Endothelial cell of umbilical vein (primary cell): ENCODE measurements around the gene ATP1A4. TPM values are rescaled to one million over a fixed set of nuclear protein-coding genes. Genes with fewer than 3 reads are reported as not detected.

Source experiments
- BruUV-seq: library from RNA; stranded (reverse); fragments of 400-500 nt; replicated peaks from 2 replicates; lab custom pipeline; 2021; lab: Mats Ljungman, UMichigan
- CTCF ChIA-PET: fragments of 300-600, 350-600 bp; sonication (Branson Sonifier 250); formaldehyde crosslinking; loops from one replicate; lab custom pipeline; 2021; ENCODE audit warnings: antibody characterized with exemption, inconsistent platforms; lab: Charles Lee
- POLR2A ChIA-PET: fragments of 300-600, 350-600 bp; sonication (Branson Sonifier 250); formaldehyde crosslinking; loops from one replicate; lab custom pipeline; 2021; ENCODE audit warnings: antibody characterized with exemption, inconsistent platforms; lab: Charles Lee
- DNase-seq: peaks from one replicate; pipeline ENCODE4 v3.0.0-alpha.2; 2011; ENCODE audit warnings: low read depth, low spot score
- FAIRE-seq: peaks from 2 replicates; lab custom pipeline; 2011; peaks lifted over from hg19 to GRCh38; lab: Jason Lieb, UNC
- H2AFZ ChIP-seq: 2 replicates; pipeline ENCODE4 v1.6.0; 2012; ENCODE audit warnings: low read depth, low read length, control low read depth, inconsistent platforms
- H3K27ac ChIP-seq: 2 replicates; pipeline ENCODE4 v1.5.1; 2011; ENCODE audit warnings: low read depth, mild to moderate bottlenecking, control low read depth, low read length, moderate library complexity; ENCODE audit not compliant: insufficient read depth
- H3K27me3 ChIP-seq, 2 experiments: 2 replicates each; pipeline versions ENCODE4 v1.6.0 to v1.6.1; 2011; ENCODE audit warnings: low read length in 2 of 2, mixed read lengths in 1 of 2; ENCODE audit not compliant: control insufficient read depth in 2 of 2, insufficient read depth in 2 of 2
- H3K36me3 ChIP-seq, 2 experiments: 2 replicates in 1 of 2; 3 replicates in 1 of 2; pipeline ENCODE4 v1.5.1; 2011; ENCODE audit warnings: low read length in 2 of 2, mild to moderate bottlenecking in 1 of 2, moderate library complexity in 1 of 2; ENCODE audit not compliant: control insufficient read depth in 2 of 2, insufficient read depth in 2 of 2; ENCODE audit errors: extremely low read depth in 1 of 2
- H3K4me1 ChIP-seq: 3 replicates; pipeline ENCODE4 v1.5.1; 2011; ENCODE audit warnings: mild to moderate bottlenecking, low read length; ENCODE audit not compliant: control insufficient read depth, insufficient read depth; ENCODE audit errors: extremely low read depth
- H3K4me2 ChIP-seq: 2 replicates; pipeline ENCODE4 v1.6.1; 2011; ENCODE audit warnings: low read length, control low read depth, mixed read lengths; ENCODE audit not compliant: insufficient read depth
- H3K4me3 ChIP-seq, 3 experiments: fragments of 200-600 bp in 1 of 3; sonication (generic), shearing (Covaris generic) in 1 of 3; replicated peaks in 1 of 3; 2 replicates each; pipeline ENCODE4 v1.5.1; 2011 to 2016; ENCODE audit warnings: control low read depth in 3 of 3, low read length in 3 of 3, mild to moderate bottlenecking in 2 of 3, inconsistent platforms in 1 of 3, low read depth in 1 of 3, moderate library complexity in 1 of 3; ENCODE audit not compliant: insufficient read depth in 1 of 3
- H3K79me2 ChIP-seq: 2 replicates; pipeline ENCODE4 v1.6.0; 2012; ENCODE audit warnings: low read length, inconsistent platforms; ENCODE audit not compliant: control insufficient read depth, insufficient read depth
- H3K9ac ChIP-seq: replicated peaks from 2 replicates; pipeline ENCODE3; 2011; ENCODE audit warnings: low read length, control low read depth; ENCODE audit not compliant: insufficient read depth; ENCODE audit errors: extremely low read depth
- H3K9me1 ChIP-seq: replicated peaks from 3 replicates; pipeline ENCODE4 v1.6.0; 2011; ENCODE audit warnings: mild to moderate bottlenecking, low read length; ENCODE audit not compliant: control insufficient read depth, insufficient read depth; ENCODE audit errors: extremely low read depth
- H3K9me3 ChIP-seq: replicated peaks from 2 replicates; pipeline ENCODE4 v1.5.1; 2012; ENCODE audit warnings: low read length, inconsistent platforms; ENCODE audit not compliant: control insufficient read depth, insufficient read depth
- H4K20me1 ChIP-seq: replicated peaks from 2 replicates; pipeline ENCODE3; 2011; ENCODE audit warnings: mild to moderate bottlenecking, low read length; ENCODE audit not compliant: control insufficient read depth, insufficient read depth; ENCODE audit errors: extremely low read depth
- CTCF ChIP-seq, 2 donors: IDR thresholded peaks; 1 replicate in 1 of 2; 2 replicates in 1 of 2; pipeline ENCODE4 v1.5.1; 2011; ENCODE audit warnings: low read length in 2 of 2, mild to moderate bottlenecking in 2 of 2, moderate library complexity in 2 of 2, control low read depth in 1 of 2, inconsistent platforms in 1 of 2, low read depth in 1 of 2; ENCODE audit not compliant: insufficient read depth in 1 of 2; ENCODE audit errors: extremely low read depth in 1 of 2
- EZH2 ChIP-seq: IDR thresholded peaks from 2 replicates; pipeline ENCODE4 v1.6.1; 2012; ENCODE audit warnings: borderline replicate concordance, low read depth, mild to moderate bottlenecking, moderate library complexity, low read length, inconsistent platforms; ENCODE audit not compliant: severe bottlenecking
- FOS ChIP-seq: IDR thresholded peaks from 2 replicates; pipeline ENCODE4 v1.6.1; 2011; ENCODE audit warnings: mild to moderate bottlenecking, low read length, moderate library complexity, borderline replicate concordance; ENCODE audit not compliant: insufficient read depth
- GATA2 ChIP-seq: IDR thresholded peaks from 2 replicates; pipeline ENCODE4 v1.7.0; 2011; ENCODE audit warnings: low read depth, mild to moderate bottlenecking, moderate library complexity, mixed read lengths, low read length; ENCODE audit not compliant: insufficient read length, insufficient read depth
- JUN ChIP-seq: IDR thresholded peaks from 2 replicates; pipeline ENCODE4 v1.6.1; 2011; ENCODE audit warnings: borderline replicate concordance, low read depth; ENCODE audit not compliant: insufficient read length, insufficient read depth
- MYC ChIP-seq: IDR thresholded peaks from one replicate; pipeline ENCODE4 v1.6.1; 2011; ENCODE audit warnings: mild to moderate bottlenecking, low read depth, low read length
- POLR2A ChIP-seq: IDR thresholded peaks from 2 replicates; pipeline ENCODE4 v1.6.1; 2012; ENCODE audit warnings: low read depth, mild to moderate bottlenecking, control low read depth, low read length
- POLR2AphosphoS5 ChIP-seq: IDR thresholded peaks from 2 replicates; pipeline ENCODE4 v1.6.1; 2012; ENCODE audit warnings: low read depth, mild to moderate bottlenecking, control low read depth, low read length, moderate library complexity; ENCODE audit not compliant: insufficient read depth
- dilution Hi-C: fragments of 300-500 bp; cut with MboI; formaldehyde crosslinking; loops from one replicate; pipeline ENCODE4 v1.15.0; 2019; ENCODE audit warnings: low sequenced_read_pairs; ENCODE audit not compliant: extremely low pct_ligation_motif_present
- intact Hi-C: fragments of 100-400 bp; cut with micrococcal nuclease; formaldehyde crosslinking; loops from one replicate; pipeline ENCODE4 v1.10.0; 2022
- polyA plus RNA-seq, 4 experiments: library from polyadenylated mRNA; depleted of rRNA in 3 of 4; stranded (reverse) in 3 of 4; unstranded in 1 of 4; fragments of >200 nt; gene quantifications; 2 replicates each; pipeline versions ENCODE4 v1.2.1 to v1.2.3, GENCODE V29; 2011 to 2012; ENCODE audit warnings: missing spikeins in 1 of 4
- total RNA-seq: library from RNA; stranded (reverse); gene quantifications from 2 replicates; pipeline ENCODE4 v1.2.3, GENCODE V29; 2021
- TF ChIP-seq, protein P1 (sequence below): IDR thresholded peaks from 2 replicates; pipeline ENCODE4 v1.6.1; 2011; ENCODE audit not compliant: insufficient read depth, insufficient read length

ATP1A4 gene
- total and polyA plus RNA-seq, 2 donors (not counting 3 experiments of a cell fraction or from before 2014, with no cell fraction given): not detected

DNA sequence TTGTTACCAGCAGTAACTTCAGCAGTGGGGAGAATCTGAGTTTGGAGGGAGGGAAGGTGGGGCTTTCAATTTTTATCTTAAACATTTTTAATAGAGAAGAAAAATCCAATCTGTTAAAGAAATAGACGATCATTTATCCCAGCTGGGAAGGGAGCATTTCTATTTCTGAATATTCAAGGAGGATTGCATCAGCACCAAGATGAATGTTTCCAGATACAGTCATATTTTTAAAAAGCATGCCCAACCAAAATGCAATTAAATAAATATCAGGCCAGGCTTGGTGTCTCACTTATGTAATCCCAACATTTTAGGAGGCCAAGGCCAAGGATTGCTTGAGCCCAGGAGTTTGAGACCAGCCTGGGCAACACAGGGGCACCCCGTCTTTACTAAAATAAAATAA lies 1.7 kb upstream of the ATP1A4 start:
- H4K20me1 ChIP-seq: no peaks in the 10 kb centered on the region
- no peak overlapping the region for H3K9ac ChIP-seq
- ChIA-PET POLR2A (no interaction called here), CTCF (interaction anchor here (0.6 to 1.5 kb wide), 5 partner anchors 9 to 102 kb away, joined by 3 to 5 read pairs (median 3); no protein-coding TSS in a partner anchor)
- H3K9me1 ChIP-seq: no peaks in the 10 kb centered on the region
- no peaks in the 10 kb centered on the region for H3K9me3 ChIP-seq
- BruUV-seq: no TSS peak
- intact Hi-C loops: no loop called here
- no peak for TF ChIP-seq MYC
- TF ChIP-seq CTCF (IDR thresholded peaks at IDR 0.05; ENCODE audit: extremely low read depth in 1 of 2, insufficient read depth in 1 of 2, low read depth in 1 of 2, low read length in 2 of 2): no peak
- TF ChIP-seq POLR2AphosphoS5: no peak
- no peak for TF ChIP-seq JUN
- TF ChIP-seq GATA2: no peak
- TF ChIP-seq, protein P1, sequence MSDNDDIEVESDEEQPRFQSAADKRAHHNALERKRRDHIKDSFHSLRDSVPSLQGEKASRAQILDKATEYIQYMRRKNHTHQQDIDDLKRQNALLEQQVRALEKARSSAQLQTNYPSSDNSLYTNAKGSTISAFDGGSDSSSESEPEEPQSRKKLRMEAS: no peak
- TF ChIP-seq FOS: no peak
- no peak for TF ChIP-seq EZH2
- TF ChIP-seq POLR2A: no peak
- H2AFZ ChIP-seq: no peak overlapping the region
- H3K4me2 ChIP-seq: no peak overlapping the region
- no peak overlapping the region for H3K27ac ChIP-seq
- no peaks in the 10 kb centered on the region for H3K79me2 ChIP-seq
- no peak overlapping the region for H3K4me3 ChIP-seq
- DNase-seq: no peak
- no peaks in the 10 kb centered on the region for H3K4me1 ChIP-seq
- FAIRE-seq: no peak
- peaks cover 0 to 6% of the 10 kb centered on the region in 2 experiments for H3K27me3 ChIP-seq
- no peaks in the 10 kb centered on the region for H3K36me3 ChIP-seq
- dilution Hi-C loops: no loop called here
